ENCODE data around the gene CRACR2A.

GRCh38 chr12:3743803-3744202, 9.1 kb downstream of the CRACR2A start:
- no peak for TF ChIP-seq RAD21 (IDR thresholded peaks at IDR 0.05; ENCODE audit: low read depth)
- TF ChIP-seq TEAD4 (IDR thresholded peaks at IDR 0.05) = no peak

All from Ishikawa (cell line).